HG03439 (cell line): ENCODE measurements around the gene CYP2D6.
"Not testable (repeated sequence)": the region's sequence is repeated elsewhere in the genome, so short reads cannot be mapped to it uniquely, and the experiment has no call there.

Source experiments
- ATAC-seq: cut with Tn5 transposase; IDR thresholded peaks from one replicate; pipeline ENCODE4 v1.9.1; 2021; ENCODE audit warnings: mild to moderate bottlenecking, moderate library complexity; ENCODE audit not compliant: unreplicated experiment

Gene CYP2D6

DNA sequence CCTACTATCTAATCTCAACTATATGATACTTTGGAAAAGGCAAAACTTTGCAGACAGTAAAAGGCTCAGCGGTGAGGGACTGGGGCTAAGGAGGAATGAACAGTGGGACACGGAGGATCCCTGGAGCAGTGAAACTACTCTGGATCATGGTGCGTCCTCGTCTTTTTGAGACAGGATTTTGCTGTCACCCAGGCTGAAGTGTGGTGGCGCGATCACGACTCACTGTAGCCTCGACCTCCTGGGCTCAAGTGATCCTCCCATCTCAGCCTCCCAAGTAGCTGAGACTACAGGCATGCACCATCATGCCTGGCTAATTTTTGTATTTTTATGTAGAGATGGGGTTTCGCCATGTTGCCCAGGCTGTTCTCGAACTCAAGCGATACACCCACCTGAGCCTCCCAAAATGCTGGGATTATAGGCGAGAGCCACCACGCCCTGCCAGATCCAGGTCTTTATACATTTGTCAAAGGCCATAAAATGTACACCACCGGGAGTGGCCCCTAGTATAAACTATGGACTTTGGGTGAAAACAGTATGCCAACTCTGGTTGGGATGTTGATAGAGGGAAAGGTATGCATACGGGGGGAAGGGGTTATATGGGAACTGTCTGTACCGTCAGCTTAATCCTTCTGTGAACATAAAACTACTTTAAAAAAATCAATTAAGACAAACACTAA, 28.0 kb upstream of the CYP2D6 start:
- ATAC-seq: no peak

DNA sequence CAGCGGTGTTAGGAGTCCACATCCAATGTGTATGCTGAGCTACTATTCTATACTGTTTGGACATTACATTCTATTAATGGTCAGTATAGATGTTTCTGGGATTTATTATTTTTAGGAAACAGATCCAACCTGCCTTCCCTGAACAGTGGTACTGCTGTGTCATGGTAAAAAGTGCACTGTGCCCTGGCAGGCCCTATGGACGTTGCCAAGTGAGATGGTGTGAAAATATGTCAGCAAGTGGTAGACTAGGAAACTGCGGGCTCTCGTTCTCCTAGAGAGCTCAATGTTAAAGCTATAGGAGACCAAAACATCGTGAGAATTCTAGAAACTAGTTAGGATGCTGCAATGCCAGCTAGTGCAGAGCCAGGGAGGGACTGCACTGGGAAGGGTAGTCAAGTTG, 26.0 kb upstream of the CYP2D6 start:
- no peak for ATAC-seq

DNA sequence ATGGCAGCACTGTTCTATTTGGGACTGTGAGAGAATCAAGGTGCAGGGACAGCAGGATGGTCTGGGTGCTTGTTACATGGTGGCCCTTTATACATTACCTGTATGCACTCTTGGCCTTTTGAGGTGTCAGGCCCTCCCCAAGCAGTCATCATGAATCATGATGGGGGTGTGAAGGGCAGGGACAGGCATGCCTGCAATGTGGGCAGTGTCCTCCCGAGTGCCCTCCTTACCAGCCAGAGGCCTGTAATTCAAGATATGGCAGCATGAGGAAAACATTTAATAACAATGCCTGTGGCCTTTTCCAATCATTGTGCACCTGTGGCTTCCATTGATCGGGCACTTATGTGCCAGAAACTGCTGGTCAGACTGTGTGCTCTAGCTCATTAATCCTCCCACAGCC, 25.5 kb upstream of the CYP2D6 start:
- no peak for ATAC-seq

DNA sequence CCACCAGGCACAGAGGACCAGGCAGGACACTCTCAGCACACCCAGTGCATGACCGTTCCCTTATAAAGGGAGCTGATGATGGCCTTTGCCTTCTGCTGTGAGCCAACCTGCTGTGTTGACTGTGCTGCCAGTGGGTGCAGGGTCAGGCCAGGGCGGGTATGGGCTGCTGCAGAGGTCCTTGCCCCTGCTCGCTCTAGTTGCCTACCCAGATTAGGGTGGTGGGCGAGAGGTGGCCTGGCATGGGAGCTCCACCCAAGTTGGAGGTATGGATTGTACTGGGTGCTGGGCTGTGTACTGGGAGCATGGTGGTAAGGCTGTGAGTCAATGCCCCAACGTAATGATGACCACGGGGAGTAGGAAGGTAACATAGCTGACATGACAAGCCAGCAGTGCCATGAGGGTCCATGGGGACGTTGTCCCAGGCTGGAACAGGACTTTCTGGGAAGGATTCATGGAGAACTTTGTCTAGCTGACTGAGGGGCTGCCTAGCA, 24.5 kb upstream of the CYP2D6 start:
- ATAC-seq: no peak

DNA sequence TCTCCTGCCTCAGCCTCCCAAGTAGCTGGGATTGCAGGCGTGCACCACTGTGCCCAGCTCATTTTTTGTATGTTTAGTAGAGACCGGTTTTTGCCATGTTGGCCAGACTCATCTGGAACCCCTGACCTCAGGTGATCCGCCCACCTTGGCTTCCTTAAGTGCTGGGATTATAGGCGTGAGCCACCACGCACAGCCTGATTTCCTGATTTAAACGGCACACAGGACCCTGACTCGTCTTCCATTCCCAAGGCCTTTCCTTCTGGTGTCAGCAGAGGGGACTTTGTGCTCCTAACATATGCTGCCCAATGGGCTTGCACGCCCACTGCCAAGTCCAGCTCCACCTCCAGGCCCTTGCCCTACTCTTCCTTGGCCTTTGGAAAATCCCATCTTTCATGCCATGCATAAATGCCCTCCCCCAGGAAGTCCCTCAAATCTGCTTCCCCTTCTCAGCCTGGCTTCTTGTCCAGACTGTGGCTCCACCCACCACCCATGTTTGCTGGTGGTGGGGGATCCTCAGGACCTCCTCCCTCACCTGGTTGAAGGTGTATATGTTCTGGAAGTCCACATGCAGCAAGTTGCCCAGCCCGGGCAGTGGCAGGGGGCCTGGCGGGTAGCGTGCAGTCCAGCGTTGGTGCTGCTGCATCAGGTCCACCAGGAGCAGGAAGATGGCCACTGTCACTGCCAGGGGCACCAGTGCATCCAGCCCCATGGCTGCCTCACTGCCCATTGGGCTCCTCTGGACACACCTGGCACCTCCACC, 23.9 kb upstream of the CYP2D6 start:
- no peak for ATAC-seq

DNA sequence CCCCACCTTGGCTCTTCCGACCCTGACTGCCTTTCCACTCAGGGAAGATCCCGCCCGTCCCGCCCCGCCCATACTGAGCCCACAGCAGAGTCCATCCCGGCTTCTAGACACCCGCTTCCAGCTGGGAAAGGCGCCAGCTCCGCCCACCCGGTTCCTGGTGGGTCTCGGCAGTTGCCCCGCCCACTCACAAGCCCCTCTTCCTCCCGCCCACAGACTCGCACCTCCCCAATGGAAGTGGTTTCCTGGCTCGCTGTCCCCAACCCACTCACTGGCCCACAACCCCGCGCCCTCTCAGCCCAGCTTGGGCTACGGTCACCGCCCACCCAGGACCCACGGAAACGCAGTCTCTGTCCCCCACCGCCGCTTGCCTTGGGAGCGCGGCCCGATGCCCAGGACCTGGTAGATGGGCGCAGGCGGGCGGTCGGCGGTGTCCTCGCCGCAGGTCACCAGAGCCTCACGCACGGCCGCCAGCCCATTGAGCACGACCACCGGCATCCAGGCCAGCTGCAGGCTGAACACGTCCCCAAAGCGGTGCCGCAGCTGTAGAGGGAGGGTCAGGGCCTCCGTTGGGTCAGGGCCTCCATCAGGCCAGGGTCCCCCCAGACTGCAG, 22.2 kb upstream of the CYP2D6 start:
- no peak for ATAC-seq

DNA sequence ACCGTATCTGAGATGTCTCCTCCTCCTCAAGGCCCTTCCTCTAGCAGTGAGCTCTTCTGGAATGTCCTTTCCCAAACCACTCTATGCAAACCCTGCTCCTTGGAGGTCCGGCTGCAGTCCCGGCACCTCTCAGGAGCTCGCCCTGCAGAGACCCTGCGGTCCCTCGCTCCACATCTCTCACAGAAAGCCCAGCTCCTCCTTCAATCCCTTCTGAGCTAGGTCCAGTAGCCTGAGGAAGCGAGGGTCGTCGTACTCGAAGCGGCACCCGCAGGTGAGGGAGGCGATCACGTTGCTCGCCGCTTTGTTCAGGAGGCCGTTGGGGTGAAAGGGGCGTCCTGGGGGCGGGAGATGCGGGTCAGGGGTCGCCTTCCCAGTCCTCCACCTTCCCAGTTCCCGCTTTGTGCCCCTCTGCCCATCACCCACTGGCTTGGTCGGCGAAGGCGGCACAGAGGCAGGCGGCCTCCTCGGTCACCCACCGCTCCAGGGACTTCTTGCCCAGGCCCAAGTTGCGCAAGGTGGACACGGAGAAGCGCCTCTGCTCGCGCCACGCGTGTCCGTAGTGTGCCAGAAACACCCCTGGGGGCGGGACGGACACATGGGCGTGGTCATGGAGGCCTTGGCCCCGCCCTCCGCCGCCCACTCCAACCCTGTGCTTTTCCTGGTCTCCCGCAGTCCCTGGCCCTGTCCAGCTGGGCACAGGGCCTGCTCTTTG, 21.5 kb upstream of the CYP2D6 start:
- no peak for ATAC-seq

DNA sequence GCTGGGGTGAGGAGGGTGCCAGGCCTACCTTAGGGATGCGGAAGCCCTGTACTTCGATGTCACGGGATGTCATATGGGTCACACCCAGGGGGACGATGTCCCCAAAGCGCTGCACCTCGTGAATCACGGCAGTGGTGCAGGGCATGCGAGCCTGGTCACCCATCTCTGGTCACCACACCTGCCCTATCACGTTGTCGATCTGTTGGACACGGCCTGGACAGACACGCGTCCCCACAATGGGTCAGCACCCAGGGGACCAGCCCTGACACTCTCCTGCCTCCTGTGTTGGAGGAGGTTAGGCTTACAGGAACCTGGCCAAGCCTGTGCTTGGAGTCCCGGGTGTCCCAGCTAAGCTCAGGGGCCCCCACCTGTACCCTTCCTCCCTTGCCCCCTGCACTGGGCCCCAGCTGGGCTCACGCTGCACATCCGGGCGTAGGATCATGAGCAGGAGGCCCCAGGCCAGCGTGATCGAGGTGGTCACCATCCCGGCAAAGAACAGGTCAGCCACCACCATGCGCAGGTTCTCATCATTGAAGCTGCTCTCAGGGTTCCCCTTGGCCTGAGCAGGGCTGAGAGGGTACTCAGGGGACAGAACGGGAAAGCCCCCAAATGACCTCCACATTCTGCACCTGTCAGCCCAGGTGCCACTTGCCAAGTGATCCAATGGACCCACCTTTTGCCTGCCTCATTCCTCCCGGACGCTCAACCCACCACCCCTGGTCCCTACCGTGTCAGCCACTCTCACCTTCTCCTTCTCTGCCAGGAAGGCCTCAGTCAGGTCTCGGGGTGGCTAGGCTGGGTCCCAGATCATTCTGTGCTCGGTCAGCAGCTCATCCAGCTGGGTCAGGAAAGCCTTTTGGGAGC, 20.3 kb upstream of the CYP2D6 start:
- no peak for ATAC-seq

DNA sequence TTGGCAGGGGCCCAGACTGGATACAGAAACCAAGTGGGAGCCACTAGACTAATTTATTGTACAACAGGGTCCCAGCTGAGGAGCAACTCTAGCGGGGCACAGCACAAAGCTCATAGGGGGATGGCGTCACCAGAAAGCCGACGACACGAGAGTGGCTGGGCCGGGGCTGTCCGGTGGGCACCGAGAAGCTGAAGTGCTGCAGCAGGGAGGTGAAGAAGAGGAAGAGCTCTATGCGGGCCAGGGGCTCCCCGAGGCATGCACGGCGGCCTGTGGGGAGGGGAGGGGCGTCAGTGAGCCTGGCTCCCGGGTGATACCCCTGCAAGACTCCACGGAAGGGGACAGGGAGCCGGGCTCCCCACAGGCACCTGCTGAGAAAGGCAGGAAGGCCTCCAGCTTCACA, 19.2 kb upstream of the CYP2D6 start:
- ATAC-seq: not testable (repeated sequence)

DNA sequence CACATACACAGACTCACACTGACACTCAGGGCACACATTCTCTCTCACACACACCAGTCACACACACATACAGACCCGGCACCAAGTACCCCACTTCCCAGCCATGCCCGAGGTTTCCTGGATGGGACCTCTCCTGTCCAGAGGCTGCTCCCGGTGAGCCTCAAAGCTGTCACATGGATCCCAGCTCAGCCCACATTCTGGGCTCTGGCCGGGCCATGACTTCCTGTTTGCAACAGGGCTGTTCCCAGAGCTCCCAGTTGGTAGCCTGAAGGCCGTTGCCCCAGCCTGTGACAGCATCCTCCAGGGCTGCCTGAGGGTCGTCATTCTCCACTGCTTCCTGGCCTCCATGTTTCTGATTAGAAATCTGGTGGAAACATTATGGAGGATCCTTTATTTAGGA, 14.6 kb upstream of the CYP2D6 start:
- no peak for ATAC-seq

DNA sequence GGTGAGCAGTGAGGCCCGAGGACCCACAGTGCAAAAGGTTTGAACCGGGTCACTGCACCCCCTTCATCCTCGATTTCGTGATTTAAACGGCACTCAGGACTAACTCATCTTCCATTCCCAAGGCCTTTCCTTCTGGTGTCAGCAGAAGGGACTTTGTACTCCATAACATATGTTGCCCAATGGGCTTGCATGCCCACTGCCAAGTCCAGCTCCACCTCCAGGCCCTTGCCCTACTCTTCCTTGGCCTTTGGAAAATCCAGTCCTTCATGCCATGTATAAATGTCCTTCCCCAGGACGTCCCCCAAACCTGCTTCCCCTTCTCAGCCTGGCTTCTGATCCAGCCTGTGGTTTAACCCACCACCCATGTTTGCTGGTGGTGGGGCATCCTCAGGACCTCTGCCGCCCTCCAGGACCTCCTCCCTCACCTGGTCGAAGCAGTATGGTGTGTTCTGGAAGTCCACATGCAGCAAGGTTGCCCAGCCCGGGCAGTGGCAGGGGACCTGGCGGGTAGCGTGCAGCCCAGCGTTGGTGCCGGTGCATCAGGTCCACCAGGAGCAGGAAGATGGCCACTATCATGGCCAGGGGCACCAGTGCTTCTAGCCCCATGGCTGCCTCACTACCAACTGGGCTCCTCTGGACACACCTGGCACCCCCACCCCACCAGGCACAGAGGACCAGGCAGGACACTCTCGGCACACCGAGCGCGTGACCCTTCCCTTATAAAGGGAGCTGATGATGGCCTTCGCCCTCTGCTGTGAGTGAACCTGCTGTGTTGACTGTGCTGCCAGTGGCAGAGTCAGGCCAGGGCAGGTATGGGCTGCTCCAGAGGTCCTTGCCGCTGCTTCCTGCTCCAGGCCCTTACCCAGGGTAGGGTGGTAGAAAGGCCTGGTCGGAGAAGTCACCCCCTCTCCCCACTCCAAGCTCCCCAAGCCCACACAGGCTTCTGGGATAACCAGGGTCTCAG, 13.5 kb upstream of the CYP2D6 start:
- not testable (repeated sequence) for ATAC-seq

DNA sequence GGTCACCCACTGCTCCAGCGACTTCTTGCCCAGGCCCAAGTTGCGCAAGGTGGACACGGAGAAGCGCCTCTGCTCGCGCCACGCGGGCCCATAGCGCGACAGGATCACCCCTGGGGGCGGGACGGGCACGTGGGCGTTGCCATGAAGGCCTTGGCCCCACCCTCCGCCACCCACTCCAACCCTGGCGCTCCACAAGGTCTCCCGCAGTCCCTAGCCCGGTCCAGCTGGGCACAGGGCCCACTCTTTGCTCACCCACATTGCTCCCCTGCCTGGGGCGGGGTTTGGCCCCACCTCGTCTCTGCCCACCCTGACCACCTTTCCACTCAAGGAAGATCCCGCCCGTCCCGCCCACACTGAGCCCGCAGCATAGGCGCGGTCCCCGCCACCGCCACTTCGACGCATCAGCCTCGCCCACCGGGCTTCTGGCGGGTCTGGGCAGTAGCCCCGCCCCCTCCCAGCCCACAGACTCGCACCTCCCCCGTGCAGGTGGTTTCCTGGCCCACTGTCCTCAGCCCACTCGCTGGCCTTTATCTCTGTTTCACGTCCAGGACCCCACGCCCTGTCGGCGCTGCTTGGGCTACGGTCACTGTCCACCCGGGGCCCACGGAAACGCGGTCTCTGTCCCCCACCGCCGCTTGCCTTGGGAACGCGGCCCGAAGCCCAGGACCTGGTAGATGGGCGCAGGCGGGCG, 12.3 kb upstream of the CYP2D6 start:
- ATAC-seq: no peak

DNA sequence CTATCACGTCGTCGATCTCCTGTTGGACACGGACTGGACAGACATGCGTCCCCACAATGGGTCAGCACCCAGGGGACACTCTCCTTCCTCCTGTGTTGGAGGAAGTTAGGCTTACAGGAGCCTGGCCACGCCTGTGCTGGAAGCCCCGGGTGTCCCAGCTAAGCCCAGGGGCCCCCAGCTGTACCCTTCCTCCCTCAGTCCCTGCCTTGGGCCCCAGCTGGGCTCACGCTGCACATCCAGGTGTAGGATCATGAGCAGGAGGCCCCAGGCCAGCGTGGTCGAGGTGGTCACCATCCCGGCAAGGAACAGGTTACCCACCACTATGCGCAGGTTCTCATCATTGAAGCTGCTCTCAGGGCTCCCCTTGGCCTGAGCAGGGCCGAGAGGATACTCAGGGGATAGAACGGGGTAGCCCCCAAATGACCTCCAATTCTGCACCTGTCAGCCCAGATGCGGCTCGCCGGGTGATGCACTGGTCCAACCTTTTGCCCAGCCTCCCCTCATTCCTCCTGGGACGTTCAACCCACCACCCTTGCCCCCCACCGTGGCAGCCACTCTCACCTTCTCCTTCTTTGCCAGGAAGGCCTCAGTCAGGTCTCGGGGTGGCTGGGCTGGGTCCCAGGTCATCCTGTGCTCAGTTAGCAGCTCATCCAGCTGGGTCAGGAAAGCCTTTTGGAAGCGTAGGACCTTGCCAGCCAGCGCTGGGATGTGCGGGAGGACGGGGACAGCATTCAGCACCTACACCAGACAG, 10.9 kb upstream of the CYP2D6 start:
- not testable (repeated sequence) for ATAC-seq

DNA sequence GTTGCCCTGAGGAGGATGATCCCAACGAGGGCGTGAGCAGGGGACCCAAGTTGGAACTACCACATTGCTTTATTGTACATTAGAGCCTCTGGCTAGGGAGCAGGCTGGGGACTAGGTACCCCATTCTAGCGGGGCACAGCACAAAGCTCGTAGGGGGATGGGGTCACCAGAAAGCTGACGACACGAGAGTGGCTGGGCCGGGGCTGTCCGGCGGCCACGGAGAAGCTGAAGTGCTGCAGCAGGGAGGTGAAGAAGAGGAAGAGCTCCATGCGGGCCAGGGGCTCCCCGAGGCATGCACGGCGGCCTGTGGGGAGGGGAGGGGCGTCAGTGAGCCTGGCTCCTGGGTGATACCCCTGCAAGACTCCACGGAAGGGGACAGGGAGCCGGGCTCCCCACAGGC, 9.5 kb upstream of the CYP2D6 start:
- not testable (repeated sequence) for ATAC-seq

DNA sequence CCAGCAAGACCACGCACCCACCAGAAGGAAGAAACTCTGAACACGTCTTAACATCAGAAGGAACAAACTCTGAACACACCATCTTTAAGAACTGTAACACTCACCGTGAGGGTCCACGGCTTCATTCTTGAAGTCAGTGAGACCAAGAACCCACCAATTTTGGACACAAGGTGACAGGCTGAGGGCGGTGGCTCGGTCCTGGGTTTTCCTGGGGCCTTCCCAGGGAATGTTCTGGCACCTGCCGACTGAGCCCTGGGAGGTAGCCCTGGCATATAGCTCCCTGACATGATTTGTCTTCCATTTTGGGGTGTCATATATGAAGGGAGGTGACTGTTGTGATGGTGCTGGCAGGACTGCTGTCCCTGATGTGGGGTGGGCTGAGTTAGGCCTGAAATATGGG, 8.9 kb upstream of the CYP2D6 start:
- ATAC-seq: not testable (repeated sequence)

DNA sequence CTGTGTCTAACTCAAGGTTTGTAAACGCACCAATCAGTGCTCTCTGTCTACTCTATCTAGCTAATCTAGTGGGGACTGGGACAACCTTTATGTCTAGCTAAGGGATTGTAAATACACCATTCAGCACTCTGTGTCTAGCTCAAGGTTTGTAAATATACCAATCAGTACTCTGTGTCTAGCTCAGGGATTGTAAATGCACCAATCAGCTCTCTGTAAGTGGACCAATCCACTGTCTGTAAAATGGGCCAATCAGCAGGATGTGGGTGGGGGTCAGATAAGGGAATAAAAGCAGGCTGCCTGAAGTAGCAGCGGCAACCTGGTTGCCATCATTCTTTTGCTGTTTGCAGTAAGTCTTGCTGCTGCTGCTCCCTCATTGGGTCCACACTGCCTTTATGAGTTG, 8.4 kb upstream of the CYP2D6 start:
- ATAC-seq: no peak

DNA sequence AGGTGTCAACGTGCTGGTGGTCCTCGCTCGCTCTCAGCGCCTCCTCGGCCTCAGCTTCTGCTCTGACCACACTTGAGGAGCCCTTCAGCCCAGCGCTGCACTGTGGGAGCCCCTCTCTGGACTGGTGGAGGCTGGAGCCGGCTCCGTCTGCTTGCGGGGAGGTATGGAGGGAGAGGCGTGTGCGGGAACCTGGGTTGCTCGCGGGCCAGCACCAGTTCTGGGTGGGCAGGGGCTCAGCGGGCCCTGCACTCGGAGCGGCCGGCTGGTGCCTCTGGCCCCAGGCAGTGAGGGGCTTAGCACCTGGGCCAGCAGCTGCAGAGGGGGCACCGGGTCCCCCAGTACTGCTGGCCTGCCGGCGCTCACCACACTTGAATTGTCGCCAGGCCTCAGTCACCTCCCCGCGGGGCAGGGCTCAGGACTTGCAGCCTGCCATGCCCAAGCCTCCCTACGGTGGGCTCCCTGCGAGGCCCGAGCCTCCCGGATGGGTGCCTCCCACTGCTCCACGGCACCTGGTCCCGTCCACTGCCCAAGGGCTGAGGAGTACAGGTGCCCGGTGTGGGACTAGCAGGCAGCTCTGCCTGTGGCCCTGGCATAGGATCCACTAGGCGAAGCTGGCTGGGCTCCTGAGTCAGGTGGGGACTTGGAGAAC, 7.6 kb upstream of the CYP2D6 start:
- ATAC-seq: no peak
